HG03095 (cell line): ENCODE measurements around the gene PCDH1.
"Not testable (repeated sequence)": the region's sequence is repeated elsewhere in the genome, so short reads cannot be mapped to it uniquely, and the experiment has no call there.

Experiments used
- ATAC-seq: cut with Tn5 transposase; IDR thresholded peaks from one replicate; pipeline ENCODE4 v1.9.1; 2021; ENCODE audit warnings: moderate library complexity; ENCODE audit not compliant: unreplicated experiment

The PCDH1 gene

DNA sequence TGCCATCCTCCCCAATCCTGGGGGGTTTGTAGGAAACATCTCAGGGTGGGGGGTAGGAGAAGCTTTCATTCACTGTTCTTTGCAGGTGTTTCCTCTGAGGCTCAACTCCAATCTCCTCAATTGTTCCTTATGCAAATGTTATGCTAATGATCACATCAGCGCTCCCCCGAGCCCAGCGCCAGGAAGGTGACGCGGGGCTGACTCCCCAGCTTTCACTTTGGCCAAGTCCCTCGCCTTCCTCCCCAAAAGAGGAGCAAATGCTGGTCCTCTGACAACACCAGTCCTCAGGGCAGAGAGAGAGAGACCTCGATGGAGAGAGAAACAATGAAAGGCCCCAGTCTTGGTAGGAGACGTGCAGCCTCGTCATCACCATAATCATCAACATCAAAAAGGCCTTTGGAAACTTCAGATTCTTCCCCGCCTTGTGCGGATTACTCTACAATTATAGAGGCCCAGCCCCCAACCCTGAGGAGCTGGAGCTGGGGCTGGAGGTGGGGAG, 39.1 kb downstream of the PCDH1 start:
- ATAC-seq: no peak

DNA sequence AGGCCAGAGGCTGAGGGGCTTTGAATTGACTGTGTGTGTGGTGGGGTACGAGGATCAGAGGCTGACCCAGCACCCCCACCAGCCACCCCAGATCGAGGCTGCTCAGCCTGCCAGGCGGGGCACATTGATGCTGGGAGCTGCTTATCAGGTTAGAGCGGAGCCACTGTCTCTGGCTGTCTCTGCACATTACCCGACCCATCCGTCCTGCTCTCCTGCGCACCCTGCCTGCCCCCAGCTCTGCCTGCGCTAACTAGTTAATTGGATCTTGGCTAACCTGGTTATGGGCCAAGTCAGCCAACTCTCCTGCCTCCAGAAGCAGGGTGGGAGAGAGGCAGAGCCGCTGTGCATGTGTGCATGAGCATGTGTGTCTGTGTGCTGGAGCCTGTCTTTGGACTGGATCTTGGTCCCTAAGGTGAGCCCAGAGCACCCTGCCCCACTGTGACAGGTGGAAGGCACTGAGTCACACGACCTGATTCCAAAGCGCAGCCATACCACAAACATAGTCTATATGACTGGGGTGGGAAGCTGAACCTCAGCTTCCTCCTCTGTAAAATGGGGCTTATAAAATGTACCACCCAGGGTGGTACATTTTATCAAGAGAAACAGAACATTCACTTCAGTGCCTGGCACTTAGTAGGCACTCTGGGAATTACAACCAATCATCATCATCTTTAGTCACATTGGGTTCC, 39.7 kb downstream of the PCDH1 start:
- ATAC-seq: no peak

DNA sequence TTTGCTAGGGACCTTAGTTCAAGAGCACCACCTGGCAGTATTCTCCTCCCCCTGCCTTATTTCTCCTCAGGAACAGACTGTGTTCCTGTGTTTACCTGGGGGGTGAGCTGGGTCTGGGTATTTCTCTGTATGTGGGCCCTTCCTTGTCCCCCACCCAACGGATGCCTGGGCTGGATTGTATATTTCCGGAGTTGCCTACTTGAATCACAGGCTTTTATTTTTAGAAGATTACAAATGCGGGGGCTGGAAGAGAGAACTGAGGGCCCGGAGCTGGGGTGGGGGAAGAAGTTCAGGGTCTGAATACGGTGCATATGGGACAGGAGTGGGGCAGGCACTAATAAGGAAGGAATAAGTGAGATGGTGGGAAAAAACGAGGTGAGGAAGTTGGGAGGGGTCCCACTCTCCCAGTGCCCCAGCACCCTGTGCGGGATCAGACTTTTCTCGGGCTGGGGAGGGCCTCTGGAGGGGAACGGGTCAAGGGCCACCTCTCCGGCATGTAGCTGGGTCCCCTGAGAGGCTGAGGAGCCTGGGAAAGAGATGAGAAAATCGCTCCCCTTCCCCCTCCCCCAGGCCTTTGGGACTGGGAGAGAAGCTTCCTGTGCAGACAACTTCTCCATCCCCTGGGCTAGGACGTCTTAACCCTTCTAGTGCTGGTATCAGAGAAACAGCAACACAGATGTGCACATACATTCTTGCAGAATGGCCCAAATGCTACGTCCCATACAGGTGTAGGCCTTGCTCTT, 42.1 kb downstream of the PCDH1 start:
- ATAC-seq: no peak

DNA sequence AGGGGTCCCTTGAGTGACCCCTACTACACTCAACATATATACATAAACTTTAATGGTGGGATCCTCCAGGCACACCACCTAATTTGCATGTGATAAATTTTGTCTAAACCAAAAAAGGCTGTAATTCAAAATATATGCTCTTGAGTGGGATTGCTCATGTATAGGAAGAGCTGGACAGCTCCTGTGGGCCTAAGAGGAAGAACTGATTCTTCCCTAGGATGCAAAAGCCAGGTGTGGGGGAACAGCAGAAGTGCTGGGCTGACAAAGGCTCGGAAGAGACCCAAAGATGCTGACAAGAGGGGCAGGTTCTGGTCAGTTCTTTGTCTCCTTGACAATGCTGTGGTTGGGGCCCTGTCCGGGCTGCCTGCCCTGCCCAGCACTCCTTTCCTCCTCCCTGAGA, 43.9 kb downstream of the PCDH1 start:
- ATAC-seq: no peak

DNA sequence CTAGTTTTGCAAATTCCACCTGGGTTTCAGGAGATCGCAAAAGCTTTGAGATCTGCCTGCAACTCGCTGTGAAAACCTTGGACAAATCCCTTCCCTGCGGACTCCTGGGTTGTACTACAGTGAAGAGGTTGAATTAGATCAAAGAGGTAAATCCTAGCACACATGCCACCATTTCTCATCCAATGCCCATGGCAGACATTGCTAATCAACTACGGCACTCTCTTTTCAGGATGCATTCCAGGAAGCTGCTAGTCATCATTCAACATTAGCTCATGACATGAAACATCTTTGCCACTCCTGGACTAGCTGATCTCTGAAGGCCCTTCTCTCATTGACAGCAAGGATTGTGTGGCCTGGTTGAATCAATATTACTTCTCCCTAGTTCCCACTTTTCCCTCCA, 46.1 kb downstream of the PCDH1 start:
- ATAC-seq: no peak

DNA sequence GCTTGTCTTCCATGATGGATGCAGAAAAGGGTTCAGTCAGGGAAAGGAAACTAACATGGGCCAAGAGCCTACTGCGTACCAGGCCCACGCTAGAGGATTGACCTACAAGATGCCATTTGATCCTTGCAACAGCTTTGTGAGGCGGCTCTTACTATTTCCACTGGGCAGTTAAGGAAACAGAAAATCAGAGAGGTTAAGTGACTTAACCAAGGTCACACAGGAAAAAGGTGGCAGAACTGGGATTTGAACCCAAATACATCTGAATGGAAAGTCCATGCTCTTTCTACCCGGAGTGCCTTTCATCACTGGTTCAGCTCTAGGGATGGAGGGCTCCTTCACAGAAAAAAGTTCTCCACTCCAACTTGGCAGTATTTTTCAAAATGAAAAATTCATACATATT, 50.0 kb downstream of the PCDH1 start:
- no peak for ATAC-seq

DNA sequence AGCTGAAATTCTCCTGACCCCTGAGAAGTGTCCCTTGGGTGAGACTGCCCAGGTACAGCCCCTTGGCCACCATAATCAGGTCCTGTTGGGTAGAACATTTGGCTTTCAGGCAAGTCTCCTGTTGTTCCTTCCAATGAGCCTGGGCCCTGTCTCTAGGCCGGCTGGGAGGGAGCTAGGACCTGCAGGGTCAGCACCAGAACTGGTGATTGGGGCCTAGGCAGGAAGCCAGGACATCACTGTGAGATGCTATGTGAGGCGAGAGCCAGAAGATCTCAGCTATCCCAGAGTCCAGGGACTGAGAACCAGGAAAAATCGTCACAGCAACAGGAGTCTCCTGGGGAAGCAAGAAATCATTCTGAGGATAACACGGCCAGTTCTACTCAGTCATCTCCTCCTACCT, 51.5 kb downstream of the PCDH1 start:
- ATAC-seq: no peak

DNA sequence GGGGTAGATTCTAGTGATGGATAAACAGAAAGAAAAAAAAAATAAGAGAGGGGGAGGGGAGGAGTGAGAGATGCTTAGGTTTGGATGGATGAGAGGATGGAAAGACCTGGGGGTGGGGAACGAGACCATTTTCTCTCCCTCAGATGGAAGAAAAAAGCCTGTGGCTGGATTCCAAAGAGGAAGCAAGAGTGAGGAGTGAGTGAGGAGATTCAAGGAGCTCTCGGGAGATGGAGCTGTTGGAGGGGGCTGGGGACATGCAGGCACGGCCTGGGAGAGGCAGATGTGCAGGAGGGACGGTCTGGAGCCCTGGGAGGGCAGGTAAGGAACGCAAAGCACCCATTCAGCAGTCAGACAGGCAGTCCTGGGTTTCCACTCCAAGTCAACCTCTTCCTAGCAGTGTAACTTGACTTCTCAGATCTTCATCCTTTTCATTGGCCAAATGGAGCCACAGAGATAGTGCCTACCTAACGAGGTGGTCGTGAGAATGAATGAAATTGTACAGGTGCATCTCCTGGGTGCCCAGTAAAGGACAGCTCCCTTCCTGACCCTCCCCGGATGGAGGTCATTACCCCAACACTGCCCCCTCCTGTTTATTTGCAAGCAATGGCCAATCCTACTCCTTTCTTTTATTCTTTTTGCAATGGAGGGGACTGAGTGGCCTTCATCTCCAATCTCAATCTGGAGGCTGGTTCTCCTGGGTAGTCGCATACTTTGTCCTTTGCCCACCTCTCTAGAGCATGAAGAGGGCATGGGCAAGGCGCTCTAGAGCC, 52.2 kb downstream of the PCDH1 start:
- no peak for ATAC-seq

DNA sequence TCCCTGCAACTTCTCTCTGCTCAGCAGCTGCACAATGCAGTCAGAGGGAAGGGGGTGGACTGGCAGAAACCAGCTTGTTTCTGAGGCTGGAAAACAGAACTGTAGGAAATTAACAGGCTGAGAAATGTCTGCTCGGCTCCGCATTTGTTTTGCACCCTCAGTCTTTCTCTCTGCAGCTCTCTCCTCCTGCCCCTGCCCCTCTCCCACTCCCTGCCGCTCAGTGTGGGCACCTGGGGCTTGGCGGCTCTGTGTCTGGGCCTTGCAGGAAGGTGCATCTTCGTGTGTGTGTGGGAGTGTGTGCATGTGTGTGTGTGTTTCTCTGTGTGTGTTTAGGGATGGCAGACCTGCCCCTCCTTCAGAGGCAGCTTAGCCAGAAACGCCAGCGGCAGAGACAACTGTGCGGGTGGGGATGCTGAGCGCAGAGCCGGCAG, 53.0 kb downstream of the PCDH1 start:
- ATAC-seq: no peak

DNA sequence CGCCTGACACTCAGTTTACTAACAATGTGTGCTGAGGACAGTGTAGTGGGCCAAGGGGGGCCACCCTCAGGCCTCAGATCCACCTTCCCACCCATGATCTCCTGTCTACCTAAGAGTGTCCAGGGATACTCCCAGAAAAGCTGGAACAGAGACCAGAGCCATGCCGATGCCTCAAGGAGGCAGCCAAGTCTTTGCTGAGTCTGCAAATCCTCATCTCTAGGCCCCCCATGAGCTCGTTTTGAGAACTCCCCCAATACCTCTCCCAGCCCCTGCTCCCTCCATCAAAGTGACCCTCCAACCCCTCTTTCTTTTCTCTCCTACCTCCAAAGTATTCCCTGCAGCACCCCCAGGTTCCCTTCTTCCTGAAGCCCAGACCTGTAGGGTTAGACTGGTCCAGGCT, 53.5 kb downstream of the PCDH1 start:
- ATAC-seq: no peak

DNA sequence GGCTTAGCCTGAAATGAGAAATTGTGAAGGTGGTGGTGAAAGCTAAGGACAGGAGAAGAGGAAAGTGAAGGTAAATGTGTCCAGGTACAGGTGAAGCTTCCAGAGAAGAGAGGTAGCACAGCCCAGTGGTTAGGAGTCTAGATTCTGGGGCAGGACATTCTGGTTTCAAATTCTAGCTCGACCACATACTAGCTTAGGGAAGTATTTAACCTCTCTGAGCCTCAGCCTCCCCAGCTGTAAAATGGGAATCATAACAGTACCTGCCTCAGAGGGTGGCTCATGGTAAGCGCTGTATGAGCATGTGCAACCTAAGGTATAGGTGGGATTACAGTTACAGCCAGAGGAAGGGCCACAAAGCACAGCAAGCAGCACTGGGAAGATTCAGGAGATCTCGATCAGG, 55.2 kb downstream of the PCDH1 start:
- no peak for ATAC-seq

DNA sequence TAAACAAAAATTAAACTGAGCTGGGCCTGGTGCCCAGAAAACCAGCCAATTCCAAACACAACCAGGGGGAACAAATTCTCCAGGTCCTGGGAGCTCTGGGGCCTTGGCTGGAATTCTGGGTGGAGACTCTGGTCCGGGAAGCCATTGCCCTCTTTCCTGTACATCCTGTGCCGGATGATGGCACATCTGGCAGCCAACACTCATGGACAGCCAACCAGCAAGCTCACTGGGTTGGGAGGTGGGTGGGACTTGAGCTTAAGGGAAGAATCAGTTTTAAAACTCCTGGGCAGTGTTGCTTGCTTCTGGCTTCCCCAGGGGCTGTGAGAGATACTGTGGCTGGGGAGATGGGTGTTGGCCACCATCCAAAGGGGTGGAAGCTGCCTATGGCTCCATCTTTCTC, 56.1 kb downstream of the PCDH1 start:
- ATAC-seq: no peak

DNA sequence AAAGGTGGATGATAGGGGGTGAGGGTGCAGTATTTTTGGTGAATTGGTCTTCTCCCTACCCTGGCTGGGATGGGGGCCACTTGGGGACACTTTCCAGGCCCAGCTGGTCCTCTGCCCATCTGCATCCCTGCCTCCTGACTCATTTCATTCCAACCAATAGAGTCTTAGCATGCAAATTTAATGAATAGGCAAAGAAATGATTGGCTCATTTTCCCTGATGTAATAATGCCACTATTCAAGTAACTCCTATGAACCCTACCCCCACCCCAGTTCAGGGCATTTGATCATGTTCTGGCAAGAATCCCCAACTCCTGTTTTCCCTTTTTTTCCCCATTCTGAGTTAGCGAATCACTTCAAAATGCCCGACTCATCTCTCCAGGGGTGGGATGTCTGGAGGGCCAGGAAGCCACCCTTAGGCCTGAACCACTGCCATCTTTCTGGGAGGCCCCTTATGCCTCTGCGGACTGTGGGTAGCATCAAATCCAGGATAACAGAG, 56.7 kb downstream of the PCDH1 start:
- ATAC-seq: no peak

DNA sequence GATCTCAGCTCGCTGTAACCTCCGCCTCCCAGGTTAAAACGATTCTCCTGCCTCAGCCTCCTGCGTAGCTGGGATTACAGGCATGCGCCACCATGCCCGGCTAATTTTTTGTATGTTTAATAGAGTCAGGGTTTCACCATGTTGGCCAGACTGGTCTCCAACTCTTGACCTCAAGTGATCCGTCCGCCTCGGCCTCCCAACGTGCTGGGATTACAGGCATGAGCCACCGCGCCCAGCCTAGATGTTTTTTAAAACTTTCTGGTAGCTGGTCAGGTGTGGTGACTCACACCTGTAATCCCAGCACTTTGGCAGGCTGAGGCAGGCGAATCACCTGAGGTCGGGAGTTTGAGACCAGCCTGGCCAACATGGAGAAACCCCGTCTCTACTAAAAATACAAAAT, 57.5 kb downstream of the PCDH1 start:
- ATAC-seq: not testable (repeated sequence)

DNA sequence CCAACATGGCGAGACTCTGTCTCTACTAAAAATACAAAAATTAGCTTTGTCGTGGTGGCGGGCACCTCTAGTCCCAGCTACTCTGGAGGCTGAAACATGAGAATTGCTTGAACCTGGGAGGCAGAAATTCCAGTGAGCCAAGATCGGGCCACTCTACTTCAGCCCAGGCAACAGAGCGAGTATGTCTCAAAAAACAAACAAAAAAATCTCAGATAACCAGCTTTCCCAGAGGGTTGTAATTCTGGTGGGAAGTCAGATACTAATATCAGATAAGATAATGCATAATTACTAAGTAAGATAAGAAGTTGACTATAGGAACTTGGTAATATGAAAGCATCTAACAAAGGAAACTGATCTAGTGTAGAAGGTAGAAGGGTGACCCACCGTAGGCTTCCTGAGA, 60.6 kb downstream of the PCDH1 start:
- no peak for ATAC-seq

DNA sequence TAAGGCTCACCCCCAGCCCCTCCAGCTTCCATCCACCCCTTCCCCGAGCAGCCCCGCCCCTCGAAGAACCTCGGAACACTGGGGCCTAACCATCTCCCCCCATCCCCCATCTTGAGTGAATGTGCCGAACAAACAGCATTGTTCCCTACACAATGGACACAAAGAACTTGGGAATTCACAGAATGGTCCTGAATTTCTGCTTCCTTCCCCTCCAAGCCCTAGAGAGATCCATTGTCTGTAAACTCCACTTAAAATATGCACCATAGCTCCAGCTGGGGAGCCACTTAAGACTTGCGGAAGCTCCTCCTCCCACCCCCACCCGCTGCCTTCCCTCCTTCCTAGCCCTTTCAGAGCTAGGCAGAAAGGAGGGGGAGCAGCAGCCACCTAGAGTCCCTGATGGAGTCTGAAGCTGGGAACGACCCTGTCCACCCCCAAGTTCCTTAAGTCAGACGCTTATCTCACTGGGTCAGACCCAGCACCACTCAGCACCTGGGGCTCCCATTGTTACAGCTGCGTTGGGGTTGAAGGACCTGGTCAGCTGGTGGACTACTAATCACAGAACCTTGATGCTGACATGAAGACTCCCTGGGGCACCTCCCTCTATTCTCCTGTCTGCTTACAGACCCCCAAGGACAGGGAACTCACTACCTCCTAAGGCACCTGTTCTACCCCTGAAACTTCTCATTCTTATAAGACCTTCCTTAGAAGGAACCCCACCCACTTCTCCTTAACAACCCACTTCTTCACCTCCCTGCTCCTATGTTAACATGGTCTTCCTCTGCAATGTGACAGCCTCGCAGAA, 61.4 kb downstream of the PCDH1 start:
- no peak for ATAC-seq

DNA sequence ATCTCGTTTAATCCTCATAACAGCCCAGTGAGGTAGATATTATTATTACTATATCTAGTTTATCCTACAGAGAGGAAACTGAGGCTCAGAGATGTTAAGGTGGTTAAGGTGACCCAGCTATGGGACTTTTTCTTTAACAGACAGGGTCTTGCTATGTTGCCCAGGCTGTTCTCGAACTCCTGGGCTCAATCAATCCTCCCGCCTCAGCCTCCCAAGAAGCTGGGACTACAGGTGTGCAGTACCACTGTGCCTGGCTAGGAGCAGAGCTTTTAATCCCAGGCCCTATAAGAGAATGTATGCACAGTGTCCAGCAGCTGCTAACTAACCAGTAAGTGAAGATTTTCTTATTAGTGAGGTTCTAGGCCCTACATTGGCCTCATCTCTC, 62.4 kb downstream of the PCDH1 start:
- no peak for ATAC-seq

DNA sequence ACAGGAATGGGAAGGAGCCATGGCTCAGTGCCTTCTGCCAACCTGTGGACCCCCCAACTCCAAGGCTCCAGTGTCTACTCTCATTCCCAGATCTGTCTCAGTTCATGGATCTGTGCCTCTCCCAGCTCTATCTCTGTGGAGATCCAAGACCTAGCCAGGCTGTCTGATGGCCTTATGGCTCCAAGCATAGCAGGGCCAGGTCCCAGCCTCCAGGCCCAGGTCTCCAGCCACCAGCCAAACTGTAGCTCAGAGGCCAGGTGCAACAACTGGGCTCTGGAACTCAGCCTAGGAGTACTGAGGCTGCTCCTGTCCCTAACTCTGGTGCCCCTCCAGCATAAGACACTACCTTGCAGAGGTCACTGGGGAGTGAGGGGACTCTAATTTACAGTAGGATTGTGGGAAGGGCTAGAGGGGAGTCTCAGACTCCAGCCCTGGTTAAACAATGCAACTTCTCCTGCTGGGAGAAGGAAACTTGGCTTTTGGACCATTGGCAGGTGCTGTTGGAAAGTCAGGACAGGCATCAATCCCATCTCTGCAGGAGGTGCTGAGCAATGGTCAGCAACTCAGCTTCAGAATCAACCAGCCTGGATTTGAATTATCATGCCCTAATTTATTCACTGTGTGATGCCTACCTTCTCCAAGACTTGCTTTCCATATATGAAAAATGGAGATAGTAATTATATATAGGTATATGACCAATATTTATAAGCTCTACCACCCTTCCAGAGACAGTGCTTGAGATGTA, 63.0 kb downstream of the PCDH1 start:
- ATAC-seq: no peak

DNA sequence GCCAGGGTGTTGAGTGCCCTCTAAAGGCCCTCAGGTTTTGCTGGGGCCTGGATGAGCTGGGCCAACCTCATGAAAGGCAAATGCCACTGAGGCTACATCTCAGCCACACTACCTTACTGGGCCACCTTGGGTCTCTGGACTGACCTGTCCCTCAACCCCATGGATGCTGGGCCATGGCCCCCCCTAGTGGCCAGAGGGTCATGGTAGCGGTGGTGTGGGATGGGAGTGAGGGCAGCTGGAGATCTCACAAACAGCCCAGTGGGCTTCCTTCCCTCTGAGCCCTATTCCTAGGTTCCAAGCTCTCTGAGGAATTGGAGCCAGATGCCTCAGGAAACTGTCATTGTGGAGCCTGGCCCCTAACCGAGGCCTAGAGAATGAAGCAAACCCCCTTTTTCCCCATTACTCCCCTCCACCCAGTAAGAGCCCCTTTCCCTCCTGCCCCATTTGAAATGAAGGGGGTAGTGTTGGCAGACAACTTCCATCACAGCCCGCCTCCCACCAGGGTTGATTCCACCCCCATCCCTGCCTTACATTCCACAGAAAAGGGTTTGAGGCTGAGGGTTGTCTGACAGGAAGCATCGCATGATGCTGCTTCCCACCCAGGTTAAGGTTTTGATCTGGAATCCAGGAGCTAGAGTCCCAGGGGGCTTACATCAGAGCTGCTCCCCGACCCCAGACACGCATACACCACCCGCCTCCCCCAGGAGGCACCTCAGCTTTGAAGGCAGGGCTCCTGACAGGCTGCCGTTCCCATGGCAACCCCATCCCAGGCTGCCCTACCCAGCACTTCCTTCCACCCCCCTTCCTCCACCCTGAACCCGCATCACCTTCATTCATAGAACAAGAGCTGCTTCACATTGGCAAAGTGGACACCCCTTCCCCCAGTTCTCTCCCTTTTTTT, 63.9 kb downstream of the PCDH1 start:
- no peak for ATAC-seq
